Ovary (tissue), 9 donors: ENCODE results near the gene DLG1. TPM values are rescaled to one million over a fixed set of nuclear protein-coding genes. Genes with fewer than 3 reads are reported as not detected.

Source experiments
- DNase-seq, 5 donors: peaks; one replicate each; pipeline ENCODE4 v3.0.0-alpha.2; 2019 to 2020
- H3K27ac ChIP-seq, 2 donors: fragments of 200-600 bp; one replicate each; pipeline versions ENCODE4 v1.5.1 to v1.8.0; 2019 to 2022
- H3K27me3 ChIP-seq: fragments of 200-600 bp; one replicate; pipeline ENCODE4 v1.8.0; 2022
- H3K36me3 ChIP-seq: fragments of 200-600 bp; sonication (generic); one replicate; pipeline ENCODE4 v1.5.1; 2019
- H3K4me1 ChIP-seq: one replicate; pipeline ENCODE4 v1.8.1; 2013; ENCODE audit warnings: mild to moderate bottlenecking, moderate library complexity; ENCODE audit not compliant: insufficient read depth
- H3K4me3 ChIP-seq: fragments of 200-600 bp; sonication (generic); one replicate; pipeline ENCODE4 v1.5.1; 2017
- H3K9me3 ChIP-seq, 2 donors: fragments of 200-600 bp in 1 of 2; sonication (generic) in 1 of 2; one replicate each; pipeline versions ENCODE4 v1.5.1 to v1.8.1; 2013 to 2019; ENCODE audit warnings: mild to moderate bottlenecking in 1 of 2, moderate library complexity in 1 of 2
- CTCF ChIP-seq, 3 donors: fragments of 450-650 bp in 2 of 3; fragments of 200-600 bp in 1 of 3; IDR thresholded peaks; one replicate each; pipeline versions ENCODE4 v1.5.1 to v1.8.0; 2016 to 2022; ENCODE audit warnings: antibody characterized with exemption in 3 of 3, mild to moderate bottlenecking in 1 of 3
- EP300 ChIP-seq: sonication (generic); formaldehyde crosslinking; IDR thresholded peaks from one replicate; pipeline ENCODE4 v1.6.1; 2017; ENCODE audit warnings: antibody characterized with exemption
- POLR2A ChIP-seq: fragments of 450-650 bp; IDR thresholded peaks from one replicate; pipeline ENCODE4 v1.6.1; 2017; ENCODE audit warnings: antibody characterized with exemption, mild to moderate bottlenecking, moderate library complexity
- WGBS, 3 donors: extraction: QIAGEN DNeasy Blood & Tissue Kit in 1 of 3; methylation state at CpG; one replicate each; pipeline versions ENCODE4 v1.1.5 to v1.1.7; 2013 to 2017; 5-methylcytosine and 5-hydroxymethylcytosine counted together
- intact Hi-C, 4 donors: fragments of 100-400 bp; cut with DNase I; formaldehyde crosslinking; loops; one replicate each; pipeline versions ENCODE4 v1.11.0 to v1.15.1; 2022 to 2023
- polyA plus RNA-seq, 2 donors: library from polyadenylated mRNA; stranded (reverse); fragments of 200-250 nt in 1 of 2; fragments of 350-450 nt in 1 of 2; fragmentation: Illumina TruSeq in 1 of 2; extraction: RNeasy Lipid Tissue Mini Kit (QIAGEN cat#74804) in 1 of 2; gene quantifications; one replicate each; pipeline ENCODE4 v1.2.3, GENCODE V29; 2013 to 2014
- total RNA-seq, 7 donors: library from RNA; depleted of rRNA in 2 of 7; stranded (reverse); fragments of >200 nt in 2 of 7; fragmentation: NEBNext Ultra II Directional in 3 of 7; extraction: Animal tissue kit (Norgen Biotek cat#: 25700) in 3 of 7; gene quantifications; one replicate each; pipeline versions ENCODE4 v1.1.0 to v1.2.4, GENCODE V29; 2016 to 2023
- donor health status: DM: no; HTN: no; CAD: no; lungs with moderate emphysema.
- donor health status: DM: no; HTN: no; CAD: no.
- donor health status: Bipolar disorder and iron deficiency.
- donor health status: DM: yes; HTN: yes; CAD: no.
- donor health status: DM: no; HTN: no; CAD: no.
- donor health status: DM: yes; HTN: yes; CAD: no.

Gene DLG1
- total and polyA plus RNA-seq, 9 donors, result 20.5 to 99.1 (median 62.5) TPM

DNA sequence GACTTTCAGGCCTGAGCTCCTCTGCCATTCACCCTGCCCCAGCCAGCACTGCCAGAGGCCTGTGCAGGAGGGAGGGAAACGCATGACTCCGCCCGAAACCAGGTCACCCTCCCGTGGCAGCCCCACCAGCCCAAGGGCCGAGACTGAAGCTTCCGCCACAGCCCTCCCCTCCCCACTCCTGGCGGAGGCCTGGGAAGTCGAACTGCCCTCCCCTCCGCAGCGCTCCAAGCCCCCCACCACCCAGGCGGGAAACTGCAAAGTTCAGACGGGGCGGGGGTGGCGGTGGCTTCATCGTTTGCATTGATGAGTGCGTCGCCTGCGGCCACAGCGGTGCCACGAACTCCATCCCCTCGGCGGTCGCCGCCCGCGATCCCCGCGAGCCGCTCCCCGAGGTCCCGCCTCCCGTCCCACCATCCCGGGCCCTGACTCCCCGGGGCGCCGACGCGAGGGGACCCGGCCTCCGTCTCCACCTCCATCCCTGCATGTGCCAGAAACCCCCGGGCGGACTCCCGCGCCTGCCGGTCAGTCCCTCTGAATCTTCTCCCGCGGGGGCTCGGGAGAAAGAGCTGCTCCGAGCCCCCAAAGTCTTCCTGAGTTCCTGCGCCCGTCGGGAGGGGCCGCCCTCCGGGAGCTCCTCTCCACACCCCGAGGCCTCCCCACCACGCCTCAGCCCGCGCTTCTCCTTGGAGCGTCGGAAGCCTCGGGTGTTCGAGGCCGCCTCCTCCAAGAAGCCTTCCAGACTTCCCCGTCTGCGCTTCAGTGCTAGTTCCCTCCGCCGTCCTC is 269.5 kb downstream of the DLG1 start:
- H3K4me3 ChIP-seq, result peak overlapping the region; percentile 41
- H3K4me1 ChIP-seq, result peaks cover 5% of the 10 kb centered on the region
- no peak overlapping the region for H3K27ac ChIP-seq
- TF ChIP-seq POLR2A (no peak), EP300 (no peak), CTCF (IDR thresholded peaks at IDR 0.05) (no peak)
- DNase-seq, result peak in 1 of 5 donors; percentile 42
- H3K27me3 ChIP-seq, result no peaks in the 10 kb centered on the region
- H3K9me3 ChIP-seq, result no peaks in the 10 kb centered on the region
- intact Hi-C loops, result no loop called here
- 5 to 11% (median 5%) methylated on average over 28 to 67 of the region's 67 CpGs for WGBS, 3 donors
- no peaks in the 10 kb centered on the region for H3K36me3 ChIP-seq

DNA sequence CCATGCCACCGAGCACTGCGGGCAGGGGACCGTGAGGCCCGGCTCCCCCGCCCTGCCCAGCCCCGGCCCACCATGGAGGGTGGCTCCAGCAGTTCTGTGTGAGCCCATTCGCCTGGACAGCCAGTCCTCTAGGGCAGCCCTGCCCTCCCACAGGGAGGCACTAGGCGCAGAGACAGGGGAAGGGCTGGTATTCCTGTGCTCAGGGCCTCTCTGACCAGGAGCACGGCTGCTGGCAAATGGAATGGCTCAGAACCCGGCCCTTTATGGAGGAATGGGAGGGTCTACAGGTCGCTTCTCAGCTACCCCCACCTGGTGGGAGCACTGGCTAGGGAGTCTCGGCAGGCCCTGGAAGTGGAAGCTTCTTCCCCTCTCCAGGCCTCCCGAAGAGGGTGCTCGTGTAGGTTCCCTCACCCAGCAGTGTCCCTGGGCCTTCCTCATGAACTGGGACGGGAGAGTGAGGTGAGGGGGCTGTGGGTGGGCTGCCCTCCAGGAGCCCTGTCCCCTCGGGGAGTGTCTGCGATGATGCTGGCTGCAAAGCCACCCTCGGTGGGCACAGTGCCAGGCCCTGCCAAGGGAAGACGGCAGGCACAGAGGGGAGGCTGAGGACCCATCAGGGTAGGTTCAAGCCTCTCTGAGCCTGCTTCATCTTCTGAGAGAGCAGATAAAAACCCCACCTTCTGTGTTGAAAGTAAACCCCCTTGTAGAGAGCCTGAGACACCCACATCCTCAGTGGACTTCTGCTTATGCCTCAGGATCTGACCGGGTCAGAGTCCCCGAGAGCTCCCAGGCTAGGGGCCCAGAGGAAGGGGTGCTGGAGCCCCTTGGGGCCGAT is 270.3 kb downstream of the DLG1 start:
- peak in 1 of 5 donors; percentile 43 for DNase-seq
- no peak overlapping the region for H3K27ac ChIP-seq
- TF ChIP-seq POLR2A, result no peak
- no peak for TF ChIP-seq CTCF (IDR thresholded peaks at IDR 0.05)
- no peak for TF ChIP-seq EP300
- no peaks in the 10 kb centered on the region for H3K36me3 ChIP-seq
- H3K4me1 ChIP-seq, result peaks cover 5% of the 10 kb centered on the region
- H3K4me3 ChIP-seq, result no peak overlapping the region
- no peaks in the 10 kb centered on the region for H3K27me3 ChIP-seq
- intact Hi-C loops, result no loop called here
- H3K9me3 ChIP-seq, result no peaks in the 10 kb centered on the region
- 84 to 87% (median 86%) methylated on average over 19 to 22 of the region's 22 CpGs for WGBS, 3 donors

GRCh38 chr3:197027151-197027895 is 271.1 kb downstream of the DLG1 start:
- Histone ChIP-seq H3K27me3 (no peaks in the 10 kb centered on the region), H3K27ac (no peak overlapping the region), H3K4me3 (no peak overlapping the region), H3K36me3 (no peaks in the 10 kb centered on the region), H3K9me3 (no peaks in the 10 kb centered on the region), H3K4me1 (peaks cover 5% of the 10 kb centered on the region)
- DNase-seq, result peak in 1 of 5 donors; percentile 35
- intact Hi-C loops, result no loop called here
- WGBS, 3 donors, result 94 to 98% (median 96%) methylated on average over 29 of the region's 29 CpGs
- no peak for TF ChIP-seq CTCF (IDR thresholded peaks at IDR 0.05)
- TF ChIP-seq POLR2A, result no peak
- TF ChIP-seq EP300, result no peak

- WGBS, 3 donors, result 87 to 89% (median 87%) methylated on average over 9 of the region's 9 CpGs
- Histone ChIP-seq H3K36me3 (no peaks in the 10 kb centered on the region), H3K9me3 (no peaks in the 10 kb centered on the region), H3K4me1 (peaks cover 3% of the 10 kb centered on the region), H3K4me3 (no peak overlapping the region), H3K27ac (no peak overlapping the region), H3K27me3 (no peaks in the 10 kb centered on the region)
- no peak for TF ChIP-seq EP300
- intact Hi-C loops, result no loop called here
- peak in 1 of 5 donors; percentile 27 for DNase-seq
Observed at GRCh38 chr3:197026481-197026866, 271.9 kb downstream of the DLG1 start.
